Measurements from ENCODE around the gene FANCB. TPM values are rescaled to one million over a fixed set of nuclear protein-coding genes. Genes with fewer than 3 reads are reported as not detected.

The FANCB gene
- 1 to 10 TPM; 1.9 to 6.4 (median 4.2) TPM for polyA plus RNA-seq (ENCODE audit: insufficient read depth in 1 of 5, insufficient read length in 5 of 5, low replicate concordance in 1 of 5)
- long read RNA-seq, donor 1, partial matches to known transcripts = 0 of 2 reads
- long read RNA-seq, donor 1, other reads (novel, unspliced or antisense) = 0 of 2 reads
- long read RNA-seq, donor 2, partial matches to known transcripts = 0 of 1 reads
- long read RNA-seq, donor 2, other reads (novel, unspliced or antisense) = 0 of 1 reads
- long read RNA-seq, donor 3 = 0 reads
- long read RNA-seq, donor 4 = 0 reads
- long read RNA-seq, donor 5 = 0 reads
- long read RNA-seq, donor 6 = 0 reads
- long read RNA-seq, donor 7 = 0 reads
- long read RNA-seq, donor 8 = 0 reads

GRCh38 chrX:14872851-14873675, at the start of gene FANCB, which contains the start of gene MOSPD2:
FANCB (minus strand) TSS chrX:14873069; CDS start chrX:14865510, 7,559 bp downstream.
MOSPD2 (plus strand) TSS chrX:14873421; CDS start chrX:14873529, 108 bp downstream.
- peak; percentile 91 to 93 for DNase-seq

- DNase-seq = no peak
Measured at GRCh38 chrX:14922437-14922836, 49.6 kb upstream of the FANCB start.

GRCh38 chrX:14920196-14920595, 47.3 kb upstream of the FANCB start:
- DNase-seq = no peak

- no peak for DNase-seq
Measured at GRCh38 chrX:14919407-14919806, 46.5 kb upstream of the FANCB start.

- DNase-seq = no peak
Measured at GRCh38 chrX:14916017-14916674, 43.3 kb upstream of the FANCB start.

- DNase-seq = no peak
Measured at GRCh38 chrX:14915596-14915995, 42.7 kb upstream of the FANCB start.

- DNase-seq = no peak
Measured at GRCh38 chrX:14913241-14913640, 40.4 kb upstream of the FANCB start.

GRCh38 chrX:14903891-14904290, 31.0 kb upstream of the FANCB start:
- no peak for DNase-seq

GRCh38 chrX:14902537-14902936, 29.7 kb upstream of the FANCB start:
- DNase-seq = no peak

GRCh38 chrX:14899607-14900006, 26.7 kb upstream of the FANCB start:
- DNase-seq = no peak

GRCh38 chrX:14897042-14897441, 24.2 kb upstream of the FANCB start:
- DNase-seq = no peak

- DNase-seq = no peak
Measured at GRCh38 chrX:14896273-14896672, 23.4 kb upstream of the FANCB start.

- no peak for DNase-seq
Measured at GRCh38 chrX:14886252-14886651, 13.4 kb upstream of the FANCB start.

GRCh38 chrX:14884714-14885113, 11.8 kb upstream of the FANCB start:
- DNase-seq = no peak

GRCh38 chrX:14883826-14884225, 11.0 kb upstream of the FANCB start:
- DNase-seq = no peak

- DNase-seq = no peak
Measured at GRCh38 chrX:14875624-14876023, 2.8 kb upstream of the FANCB start.

GRCh38 chrX:14873676-14874049, 794 bp upstream of the FANCB start:
- DNase-seq = no peak

GRCh38 chrX:14872355-14872754, 514 bp downstream of the FANCB start:
- DNase-seq = no peak

GRCh38 chrX:14871767-14872166, 1.1 kb downstream of the FANCB start:
- no peak for DNase-seq

- no peak for DNase-seq
Measured at GRCh38 chrX:14865201-14865600, 7.7 kb downstream of the FANCB start.

- DNase-seq = no peak
Measured at GRCh38 chrX:14864631-14865030, 8.2 kb downstream of the FANCB start.

GRCh38 chrX:14851526-14851925, 21.3 kb downstream of the FANCB start:
- DNase-seq = no peak

GRCh38 chrX:14843666-14844065, 29.2 kb downstream of the FANCB start:
- DNase-seq = no peak

Measured in right lung (tissue), 10 donors.